ENCODE data around the gene PRPF19. TPM values are rescaled to one million over a fixed set of nuclear protein-coding genes. Genes with fewer than 3 reads are reported as not detected.

The PRPF19 gene
- total and polyA plus RNA-seq, 2 of the 8 experiments (the other 6 are each of a cell fraction or from before 2014, with no cell fraction given), result 107 to 141 TPM

DNA sequence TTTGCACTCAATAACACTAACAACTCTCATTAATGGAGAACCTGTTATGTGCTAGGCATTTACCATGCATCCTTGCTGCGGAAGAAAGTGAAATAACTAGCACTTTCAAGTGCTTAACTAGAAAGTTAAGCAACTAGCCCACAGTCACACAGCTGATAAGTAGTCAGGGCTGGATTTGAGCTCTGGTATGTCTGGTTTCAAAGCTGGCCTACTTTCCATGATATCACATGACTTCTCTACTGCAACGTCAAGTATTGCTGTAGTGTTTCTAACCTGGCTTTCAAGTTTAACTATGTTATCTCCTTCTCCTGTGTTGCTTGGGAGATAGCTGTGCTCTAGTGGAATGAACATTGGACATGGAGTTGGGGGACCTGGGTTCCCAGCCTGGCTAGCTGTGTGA lies 33.5 kb upstream of the PRPF19 start (continued):
- TF ChIP-seq JUND (IDR thresholded peaks at IDR 0.05; ENCODE audit: low read length), result no peak
- no peak for TF ChIP-seq GTF2F1 (IDR thresholded peaks at IDR 0.05; ENCODE audit: borderline replicate concordance, low read depth, low read length)
- no peak for TF ChIP-seq RNF2 (IDR thresholded peaks at IDR 0.05; ENCODE audit: borderline replicate concordance, low read depth, low read length, missing control alignments, poor library complexity, severe bottlenecking)
- TF ChIP-seq CTBP2 (IDR thresholded peaks at IDR 0.05; ENCODE audit: borderline replicate concordance, insufficient read depth, insufficient read length, low read length), result no peak
- no peak for TF ChIP-seq KDM4A (IDR thresholded peaks at IDR 0.05; ENCODE audit: low read depth, low read length, severe bottlenecking)
- TF ChIP-seq BCL11A (IDR thresholded peaks at IDR 0.05; ENCODE audit: low read depth in 2 of 2, low read length in 2 of 2), result no peak
